GM19035 (cell line): ENCODE measurements around the gene SARDH.

Experiments used
- ATAC-seq: cut with Tn5 transposase; IDR thresholded peaks from one replicate; pipeline ENCODE4 v1.9.1; 2021; ENCODE audit not compliant: unreplicated experiment

The SARDH gene

GRCh38 chr9:133654736-133655657 is 83.2 kb downstream of the SARDH start:
- no peak for ATAC-seq

- no peak for ATAC-seq
These were observed 84.5 kb downstream of the SARDH start for GRCh38 chr9:133653638-133654037.

DNA sequence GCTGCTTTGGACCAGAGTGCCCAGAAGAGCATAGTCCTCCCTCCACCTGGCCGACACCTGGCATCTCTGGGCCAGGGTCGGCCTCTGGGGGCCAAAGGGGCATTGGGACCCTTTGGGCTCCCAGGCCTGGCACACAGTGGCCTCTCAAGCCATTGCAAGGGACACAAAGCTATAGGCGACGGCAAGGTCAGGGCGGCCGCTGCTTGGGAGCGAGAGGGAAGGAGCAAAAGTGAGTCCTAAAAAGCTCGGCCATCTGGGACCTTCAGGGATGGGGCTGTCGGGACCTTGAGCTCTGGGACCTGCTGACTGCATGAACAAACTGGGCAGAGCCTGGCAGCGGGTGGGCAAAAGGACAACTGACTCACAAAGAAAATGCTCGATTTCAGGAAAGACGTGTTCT is 88.1 kb downstream of the SARDH start:
- no peak for ATAC-seq

GRCh38 chr9:133649194-133649593 is 89.0 kb downstream of the SARDH start:
- no peak for ATAC-seq

DNA sequence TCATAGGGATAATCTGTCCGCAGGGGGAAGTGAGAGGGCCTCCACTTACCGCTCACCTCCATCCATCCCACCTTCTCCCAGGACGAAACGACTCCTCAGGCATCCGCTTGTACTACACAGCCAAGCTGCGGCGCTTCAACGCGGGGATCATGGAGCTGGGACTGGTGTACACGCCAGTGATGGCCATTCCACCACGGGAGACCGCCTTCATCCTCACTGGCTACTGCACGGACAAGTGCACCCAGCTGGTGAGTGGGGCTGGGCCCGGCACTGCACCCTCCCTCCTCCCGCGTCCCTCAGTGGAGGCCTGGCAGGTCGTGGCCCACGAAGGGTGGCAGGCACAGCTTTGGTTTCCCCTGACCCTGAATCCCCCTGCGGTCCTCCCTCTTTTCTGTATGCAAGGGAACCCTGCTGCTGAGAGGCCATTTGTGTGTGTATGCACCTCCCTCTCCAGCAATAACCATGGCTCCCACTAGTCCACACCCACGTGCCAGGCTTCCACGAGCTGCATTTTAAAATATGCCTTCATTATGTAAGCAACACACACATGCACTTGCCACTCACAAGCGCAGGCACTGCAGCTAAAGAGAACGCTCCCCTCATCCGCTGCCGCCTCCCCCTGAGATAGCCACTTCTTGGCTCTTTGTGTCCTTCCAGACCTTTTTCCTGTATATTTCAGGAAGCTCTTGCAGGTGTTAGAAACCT is 90.2 kb downstream of the SARDH start:
- ATAC-seq, result no peak

- ATAC-seq, result no peak
These were observed 91.0 kb downstream of the SARDH start for GRCh38 chr9:133647148-133647547.

- no peak for ATAC-seq
These were observed 93.0 kb downstream of the SARDH start for GRCh38 chr9:133645021-133645765.

- no peak for ATAC-seq
These were observed 94.0 kb downstream of the SARDH start for GRCh38 chr9:133643978-133644760.

GRCh38 chr9:133643362-133643755 is 94.8 kb downstream of the SARDH start:
- no peak for ATAC-seq

DNA sequence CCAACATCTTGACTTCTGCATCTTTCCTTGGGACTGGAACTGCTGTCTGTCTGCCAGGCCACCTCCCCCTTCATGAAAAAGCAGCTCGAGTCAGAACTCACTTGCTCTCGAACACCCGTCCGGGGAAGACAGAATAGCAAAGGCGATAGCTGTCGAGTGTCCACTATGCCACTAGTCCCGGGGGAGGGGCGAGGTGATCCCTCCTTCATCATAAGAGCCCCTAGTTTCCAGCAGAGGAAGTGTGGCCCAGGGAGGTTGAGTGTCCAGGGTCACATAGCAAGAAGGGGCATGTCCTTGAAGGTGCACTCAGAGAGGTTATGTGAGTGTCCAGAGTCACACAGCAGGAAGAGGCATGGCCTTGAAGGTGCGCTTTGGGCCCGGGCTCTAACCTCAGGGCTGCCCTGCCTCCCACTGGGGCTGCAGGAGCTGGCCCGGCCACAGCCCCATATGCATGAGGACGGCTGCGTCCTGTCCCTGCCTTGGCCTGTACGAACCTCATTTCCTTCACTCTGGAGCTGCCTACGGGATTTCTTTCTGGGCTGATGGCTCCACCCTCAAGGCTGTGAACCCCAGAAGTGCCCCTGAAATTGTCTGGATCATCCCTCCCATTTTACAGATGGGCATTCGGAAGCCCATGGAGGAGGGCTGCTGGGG is 95.3 kb downstream of the SARDH start:
- ATAC-seq, result no peak

GRCh38 chr9:133641861-133642595 is 96.1 kb downstream of the SARDH start:
- no peak for ATAC-seq

DNA sequence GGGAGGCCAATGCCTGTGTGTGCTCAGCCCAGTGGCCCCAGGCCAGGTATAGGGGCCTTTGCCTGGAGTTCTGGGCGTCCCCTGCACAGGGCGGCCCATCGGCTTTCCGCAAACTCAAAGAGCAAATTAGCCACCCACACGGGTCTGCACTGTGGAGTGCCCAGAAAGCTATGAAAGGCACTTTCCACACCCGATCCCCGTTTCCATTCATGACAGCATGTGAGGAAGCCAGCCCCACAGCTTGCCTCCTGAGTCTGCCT is 96.8 kb downstream of the SARDH start:
- no peak for ATAC-seq

DNA sequence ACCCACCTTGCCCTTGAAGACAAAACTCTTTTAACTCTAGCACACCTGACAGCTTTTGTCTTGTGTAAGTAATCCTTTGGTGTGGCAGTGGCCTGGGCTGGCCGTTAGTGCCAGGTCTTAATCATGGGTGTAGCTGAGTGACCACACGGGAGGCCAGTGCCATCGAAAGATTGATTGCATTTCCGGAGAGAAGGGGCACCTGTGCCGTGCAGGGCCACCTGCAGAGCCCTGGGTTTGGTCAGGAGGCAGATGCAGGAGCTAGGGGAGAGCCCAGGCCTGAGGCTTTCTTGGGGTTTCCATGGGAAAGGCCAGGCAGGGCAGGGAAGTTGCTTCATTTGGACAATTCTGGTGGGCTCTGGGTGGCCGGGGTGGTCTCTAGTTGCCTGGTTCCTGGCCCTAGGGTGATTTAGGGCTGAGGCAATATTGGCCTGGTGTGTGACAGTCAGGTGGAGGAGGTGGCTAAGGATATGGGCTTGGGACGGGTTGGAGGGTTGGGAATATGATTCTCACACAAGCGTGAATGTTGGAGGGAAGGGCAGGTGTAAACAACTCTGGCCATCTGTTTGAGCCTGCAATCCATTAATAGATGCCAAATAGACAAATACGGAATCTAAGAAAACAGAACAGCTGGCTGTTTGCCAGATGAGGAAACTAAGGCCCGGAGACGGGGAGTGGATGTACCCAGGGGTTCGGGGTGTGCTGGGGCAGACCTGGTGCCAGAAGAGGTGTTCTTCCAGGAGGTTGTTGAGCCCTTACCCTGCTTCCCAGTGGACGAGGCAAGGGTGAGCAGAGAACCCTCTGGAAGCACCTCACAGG is 97.4 kb downstream of the SARDH start:
- ATAC-seq, result no peak

- no peak for ATAC-seq
These were observed 98.0 kb downstream of the SARDH start for GRCh38 chr9:133640160-133640559.

DNA sequence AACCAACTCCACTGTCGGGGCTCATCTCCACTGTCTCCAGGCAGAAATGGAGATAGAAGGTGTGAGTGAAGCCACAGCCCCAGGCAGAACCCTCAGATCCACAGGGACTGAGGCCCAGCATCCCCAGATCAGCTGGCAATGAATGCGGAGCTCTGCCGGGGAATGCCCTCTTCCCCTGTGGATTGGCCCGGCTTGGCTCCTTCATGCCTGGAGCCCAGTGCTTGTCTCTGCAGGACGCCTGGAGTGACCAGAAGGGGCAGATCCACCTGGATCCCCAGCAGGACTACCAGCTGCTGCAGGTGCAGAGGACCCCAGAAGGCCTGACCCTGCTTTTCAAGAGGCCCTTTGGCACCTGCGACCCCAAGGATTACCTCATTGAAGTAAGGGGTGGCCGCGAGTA is 98.5 kb downstream of the SARDH start:
- ATAC-seq, result no peak

GRCh38 chr9:133638711-133639110 is 99.4 kb downstream of the SARDH start:
- no peak for ATAC-seq

- ATAC-seq, result no peak
These were observed 100.1 kb downstream of the SARDH start for GRCh38 chr9:133638076-133638475.

GRCh38 chr9:133637451-133638055 is 100.6 kb downstream of the SARDH start:
- no peak for ATAC-seq

DNA sequence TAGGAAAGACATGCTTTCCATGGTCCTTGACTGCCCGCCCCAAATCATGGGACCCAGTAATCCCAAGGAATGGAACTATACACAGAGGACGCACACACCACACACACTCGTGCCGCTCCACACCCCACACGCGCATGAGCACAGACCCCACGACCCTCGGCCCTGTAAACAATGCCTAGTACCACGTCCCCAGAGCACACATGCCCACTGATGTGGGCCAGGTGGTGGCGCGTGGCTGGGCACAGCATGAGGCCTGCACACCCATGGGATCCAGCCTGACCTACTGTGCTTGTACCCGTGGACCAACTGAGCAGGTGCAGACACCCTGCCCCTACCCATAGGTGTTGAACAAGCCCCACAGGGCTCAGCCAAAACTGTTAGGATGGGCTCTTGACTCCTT is 101.2 kb downstream of the SARDH start:
- ATAC-seq, result no peak
